ENCODE data around the gene MOGAT2.
"Not testable (repeated sequence)": the region's sequence is repeated elsewhere in the genome, so short reads cannot be mapped to it uniquely, and the experiment has no call there.

Gene MOGAT2

GRCh38 chr11:75717608-75718418 is at the start of gene MOGAT2:
TSS of gene MOGAT2 (plus strand) at chr11:75717838. CDS start at chr11:75717889, 51 bp downstream.
- DNase-seq: no peak

- DNase-seq: no peak
Measured at GRCh38 chr11:75668451-75669297, 49.0 kb upstream of the MOGAT2 start, which contains the start of gene MAP6. TSS of gene MAP6 (minus strand) at chr11:75669038. CDS start at chr11:75668369, 669 bp downstream.

- DNase-seq: no peak
Measured at GRCh38 chr11:75673977-75674582, 43.6 kb upstream of the MOGAT2 start.

- DNase-seq: no peak
Measured at GRCh38 chr11:75677275-75677674, 40.4 kb upstream of the MOGAT2 start.

- no peak for DNase-seq
Measured at GRCh38 chr11:75677909-75678308, 39.7 kb upstream of the MOGAT2 start.

- DNase-seq: no peak
Measured at GRCh38 chr11:75678620-75679259, 38.9 kb upstream of the MOGAT2 start.

- DNase-seq: no peak
Measured at GRCh38 chr11:75679566-75679965, 38.1 kb upstream of the MOGAT2 start.

- not testable (repeated sequence) for DNase-seq
Measured at GRCh38 chr11:75683856-75684255, 33.8 kb upstream of the MOGAT2 start.

GRCh38 chr11:75689863-75690609 is 27.6 kb upstream of the MOGAT2 start:
- DNase-seq: no peak

- DNase-seq: no peak
Measured at GRCh38 chr11:75691804-75692203, 25.8 kb upstream of the MOGAT2 start.

- no peak for DNase-seq
Measured at GRCh38 chr11:75697906-75698581, 19.6 kb upstream of the MOGAT2 start.

- DNase-seq: no peak
Measured at GRCh38 chr11:75700940-75701339, 16.7 kb upstream of the MOGAT2 start.

- no peak for DNase-seq
Measured at GRCh38 chr11:75703695-75704237, 13.9 kb upstream of the MOGAT2 start.

- no peak for DNase-seq
Measured at GRCh38 chr11:75705541-75705940, 12.1 kb upstream of the MOGAT2 start.

- DNase-seq: peak; percentile 62
Measured at GRCh38 chr11:75706260-75706729, 11.3 kb upstream of the MOGAT2 start.

GRCh38 chr11:75714211-75714610 is 3.4 kb upstream of the MOGAT2 start:
- DNase-seq: no peak

GRCh38 chr11:75715688-75716087 is 1.9 kb upstream of the MOGAT2 start:
- no peak for DNase-seq

GRCh38 chr11:75716659-75717058 is 979 bp upstream of the MOGAT2 start:
- DNase-seq: no peak

GRCh38 chr11:75718419-75719339 is 1.0 kb downstream of the MOGAT2 start:
- no peak for DNase-seq
